ENCODE measurements around the gene UBE2H.

UBE2H gene

DNA sequence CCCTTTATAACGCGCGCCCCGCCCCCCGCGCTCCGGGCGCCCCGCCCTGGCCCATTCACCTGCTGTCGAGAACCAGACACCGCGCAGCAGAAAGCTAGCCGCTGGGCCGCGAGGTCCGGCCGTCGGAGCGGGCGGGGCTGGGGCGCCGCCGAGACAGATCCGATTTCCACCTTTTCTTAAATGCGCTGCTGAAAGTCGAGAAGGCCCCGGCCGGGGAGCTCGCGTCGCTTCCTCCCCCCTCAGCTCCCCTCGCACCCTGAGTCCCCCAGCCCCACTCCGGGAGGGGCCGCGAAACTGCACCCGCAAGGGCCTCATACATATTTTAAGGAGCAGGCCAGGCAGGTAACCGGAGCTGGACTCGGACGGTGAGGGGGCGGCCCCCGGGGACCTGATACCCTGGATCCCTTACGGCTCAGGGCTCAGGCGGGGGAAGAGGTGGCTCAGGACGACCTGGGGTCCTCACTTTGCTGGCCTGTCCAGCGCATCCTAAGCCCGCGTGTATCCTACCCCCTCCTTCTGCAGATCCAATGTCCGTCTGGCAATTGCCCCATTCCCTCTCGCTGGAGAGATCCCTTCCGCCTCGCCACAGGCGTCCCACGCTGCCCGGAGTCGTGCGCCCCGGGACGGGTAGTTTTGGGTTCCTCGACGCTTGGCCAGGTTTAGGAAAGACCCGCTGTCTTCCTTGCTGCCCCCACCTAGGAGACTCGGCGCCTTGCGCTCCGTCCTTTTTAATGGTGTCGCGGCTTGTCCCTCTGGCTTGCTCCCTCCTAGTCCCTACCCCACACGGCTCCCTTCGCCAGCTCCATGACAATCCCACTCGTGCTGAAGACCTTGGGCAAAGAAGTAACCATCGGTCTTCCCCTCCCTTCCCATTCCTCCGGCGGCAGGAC is 170.6 kb downstream of the UBE2H start:
- no peak for DNase-seq (ENCODE audit: low read depth, low spot score)
- no peak for TF ChIP-seq POLR2AphosphoS5 (IDR thresholded peaks at IDR 0.05; ENCODE audit: borderline replicate concordance, low read depth, low read length)
- TF ChIP-seq FOXP2 (optimal IDR thresholded peaks at IDR 0.05; ENCODE audit: control extremely low read depth, extremely low read length, insufficient read depth): no peak
- TF ChIP-seq EZH2 (IDR thresholded peaks at IDR 0.05): no peak
- Histone ChIP-seq H3K27ac (no peak overlapping the region), H3K9ac (ENCODE audit: insufficient read length) (no peak overlapping the region), H3K9me3 (ENCODE audit: low read depth, low read length) (no peaks in the 10 kb centered on the region), H3K4me3 (peak overlapping the region; percentile 93), H3K36me3 (ENCODE audit: insufficient read depth, low read length) (no peaks in the 10 kb centered on the region)

GRCh38 chr7:129780974-129781927 is 171.5 kb downstream of the UBE2H start:
- TF ChIP-seq EZH2 (IDR thresholded peaks at IDR 0.05) (no peak), FOXP2 (optimal IDR thresholded peaks at IDR 0.05; ENCODE audit: control extremely low read depth, extremely low read length, insufficient read depth) (no peak), POLR2AphosphoS5 (IDR thresholded peaks at IDR 0.05; ENCODE audit: borderline replicate concordance, low read depth, low read length) (no peak)
- no peaks in the 10 kb centered on the region for H3K9me3 ChIP-seq (ENCODE audit: low read depth, low read length)
- H3K27ac ChIP-seq: no peak overlapping the region
- no peaks in the 10 kb centered on the region for H3K36me3 ChIP-seq (ENCODE audit: insufficient read depth, low read length)
- H3K9ac ChIP-seq (ENCODE audit: insufficient read length): no peak overlapping the region
- no peak for DNase-seq (ENCODE audit: low read depth, low spot score)
- H3K4me3 ChIP-seq: peak overlapping the region; percentile 93
